CD4-positive, alpha-beta T cell treated with Interleukin-4 for 4 hours (primary cell): Measurements from ENCODE around the gene EIF4E1B.

Experiments
- DNase-seq: peaks from one replicate; pipeline ENCODE4 v3.0.0-alpha.2; 2020

EIF4E1B gene

DNA sequence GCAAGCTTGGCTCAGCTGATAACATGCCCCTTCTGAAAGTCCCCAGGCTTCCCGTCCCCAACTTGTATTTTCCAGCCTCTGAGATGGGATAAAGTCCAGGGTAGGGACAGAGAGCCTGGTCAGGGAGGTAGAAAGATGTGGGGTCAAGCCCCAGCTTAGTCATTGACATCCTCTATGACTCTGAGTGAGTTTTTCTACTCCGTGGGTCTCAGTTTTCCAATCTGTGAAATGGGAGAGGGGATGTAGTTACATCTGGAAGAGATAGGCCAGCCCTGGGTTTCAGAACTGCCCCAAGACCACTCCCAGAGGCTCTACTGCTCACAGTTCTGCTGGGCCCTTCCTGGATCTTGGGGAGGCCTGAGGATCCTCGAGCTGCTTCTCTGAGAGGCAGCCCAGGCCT is 23.6 kb upstream of the EIF4E1B start:
- no peak for DNase-seq

DNA sequence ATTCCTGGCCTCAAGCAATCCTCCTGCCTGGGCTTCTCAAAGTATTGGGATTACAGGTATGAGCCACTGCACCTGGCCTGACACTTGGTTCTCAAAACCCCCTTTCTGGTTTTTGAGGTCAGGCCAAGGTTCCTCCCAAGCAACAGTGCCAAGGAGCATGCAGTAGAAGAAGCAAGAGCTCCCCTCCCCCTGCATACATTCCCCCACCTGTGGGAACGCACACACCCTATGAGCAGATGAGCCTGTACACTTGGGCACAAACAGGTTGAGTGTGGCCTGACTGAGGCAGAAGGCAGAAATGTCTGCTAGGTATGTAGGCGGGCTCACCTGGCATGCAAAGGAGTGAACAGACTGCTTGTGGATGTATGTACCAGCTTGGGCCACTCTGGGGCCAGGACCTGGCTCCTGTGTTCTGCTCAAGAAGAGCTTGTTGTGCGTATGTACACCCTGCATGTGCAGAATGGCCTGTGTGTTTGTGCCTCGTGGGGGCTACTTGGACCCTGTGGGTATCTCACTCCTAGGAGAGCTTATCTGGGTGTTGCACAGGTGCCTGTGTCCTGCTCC is 22.3 kb upstream of the EIF4E1B start:
- no peak for DNase-seq

DNA sequence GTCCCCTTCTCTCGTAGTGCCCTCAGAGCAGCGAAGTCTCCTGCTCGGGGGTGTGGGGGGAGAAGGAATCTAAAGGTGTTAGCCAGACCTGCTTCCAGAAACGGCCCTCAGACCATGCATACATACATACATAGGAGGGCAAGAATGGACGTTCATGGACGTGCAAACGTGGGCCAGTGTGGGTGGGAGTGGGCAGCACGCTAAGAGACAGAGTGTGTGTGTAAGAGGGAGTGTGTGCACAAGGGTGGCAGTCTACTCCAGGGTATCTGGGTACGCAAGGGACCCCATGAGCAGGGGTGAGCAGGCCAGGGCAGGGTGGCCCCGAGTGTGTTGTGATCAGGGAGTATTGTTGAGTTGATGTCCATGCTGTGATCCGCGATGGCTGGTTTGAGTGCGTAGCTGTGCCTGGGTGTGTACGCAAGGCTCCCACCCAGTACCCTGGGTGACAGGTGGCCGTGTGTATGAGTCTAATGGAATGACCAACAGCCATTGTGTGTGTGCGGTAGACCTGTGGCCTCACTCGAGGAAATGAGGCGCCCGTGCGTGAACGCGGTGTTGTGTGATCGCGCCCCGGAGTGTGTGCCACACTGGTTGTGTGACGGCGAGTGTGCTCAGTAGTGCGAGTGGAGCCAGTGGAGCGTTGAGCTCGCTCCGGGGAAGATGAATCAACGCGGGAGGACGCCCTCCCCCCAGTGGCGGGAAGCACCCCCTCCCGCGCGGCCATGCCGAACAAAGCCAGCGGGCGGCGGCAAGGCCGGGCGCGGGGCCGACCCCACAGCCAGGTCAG is 21.3 kb upstream of the EIF4E1B start:
- DNase-seq: no peak

DNA sequence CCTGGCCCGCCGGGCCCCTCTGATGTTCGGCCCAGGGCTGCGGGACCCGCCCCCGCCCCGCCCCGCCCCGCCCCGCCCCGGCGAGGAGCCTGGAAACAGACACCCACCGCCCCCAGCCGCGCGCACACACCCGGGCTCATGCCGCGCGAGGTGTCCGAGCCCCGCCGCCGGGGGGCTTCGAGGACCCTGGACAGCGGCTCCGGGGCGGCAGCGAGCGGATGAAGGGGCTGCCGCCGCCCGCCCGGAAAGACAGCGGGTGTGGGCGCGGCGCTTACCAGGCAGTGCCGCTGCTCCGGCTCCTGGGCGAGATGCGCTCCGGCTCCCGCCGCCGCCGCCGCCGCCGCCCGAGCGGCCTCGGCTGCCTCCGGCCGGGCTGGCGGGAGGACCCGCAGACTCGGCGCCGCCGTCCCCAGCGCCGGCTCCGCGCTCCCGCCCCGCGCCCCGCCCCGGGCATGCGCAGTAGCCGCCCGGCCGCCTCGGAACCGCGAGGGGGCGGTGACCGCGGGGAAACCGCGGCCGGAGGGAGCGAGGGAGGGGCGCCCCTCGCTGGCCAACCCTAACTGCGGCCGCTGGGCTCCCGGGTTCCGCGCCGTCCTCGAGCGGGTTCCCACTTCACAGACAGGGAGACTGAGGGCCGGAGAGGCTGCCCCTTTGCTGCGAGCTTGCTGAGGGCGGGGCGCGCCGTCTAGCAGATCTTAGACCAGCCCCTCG is 20.6 kb upstream of the EIF4E1B start, which contains the start of gene GPRIN1:
Gene GPRIN1, minus strand, starts transcription at position 433 of the 711 bp plus-strand sequence. CDS start 10,322 bp downstream, outside the sequence.
- peak; percentile 14 for DNase-seq

DNA sequence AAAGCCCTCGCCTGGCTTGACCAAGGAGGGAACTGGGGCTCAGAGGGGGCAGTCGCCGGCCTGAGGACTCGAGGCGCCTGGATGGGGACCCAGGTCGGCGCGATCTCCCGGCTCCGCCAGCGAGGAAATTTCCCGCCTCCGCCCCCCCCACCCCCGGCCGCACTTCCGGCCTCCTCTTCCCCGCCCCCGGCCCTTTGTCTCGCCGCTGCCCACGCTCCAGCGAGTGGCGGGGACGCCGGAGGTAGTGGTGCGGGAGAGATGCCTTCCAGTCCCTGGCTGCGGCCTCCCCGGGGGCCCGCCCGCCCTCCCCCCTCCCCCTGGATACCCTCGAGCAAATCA is 20.1 kb upstream of the EIF4E1B start:
- no peak for DNase-seq

DNA sequence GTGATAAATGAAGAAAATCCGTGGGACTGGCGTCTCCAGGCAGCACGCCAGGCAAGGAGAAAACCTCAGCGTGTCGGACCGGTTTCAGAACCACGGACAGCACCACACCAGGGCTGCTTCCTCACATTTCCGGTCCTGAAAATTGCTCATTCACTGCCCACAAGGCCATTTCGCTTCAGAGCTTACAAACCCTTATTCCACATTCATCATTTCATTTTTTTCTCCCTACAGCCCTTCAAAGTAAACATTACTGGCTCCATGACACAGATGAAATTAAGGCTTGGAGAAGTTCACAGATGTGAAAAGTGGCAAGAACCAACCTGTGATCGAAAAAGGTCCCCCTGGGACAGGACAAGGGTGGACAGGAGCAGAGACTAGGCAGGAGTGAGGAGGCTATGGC is 19.0 kb upstream of the EIF4E1B start:
- peak; percentile 37 for DNase-seq

DNA sequence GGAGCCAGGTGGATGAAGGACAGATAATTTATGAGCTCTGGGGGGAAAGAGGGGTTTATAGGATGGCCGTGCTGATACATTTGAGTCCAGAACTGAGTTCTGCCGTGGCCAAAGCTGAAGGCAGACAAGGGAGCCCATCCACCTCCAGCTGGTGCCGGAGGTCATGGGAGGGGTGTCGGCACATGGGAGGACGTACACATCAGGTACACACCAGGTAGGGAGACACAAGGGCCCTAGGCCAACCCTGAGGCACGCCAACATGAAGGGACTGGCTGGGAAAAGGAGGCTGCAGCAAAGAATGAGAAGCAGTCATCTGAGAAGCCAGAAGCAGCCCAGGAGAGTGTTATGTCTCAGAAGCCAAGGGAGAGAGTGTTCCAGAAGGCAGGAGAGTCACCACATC is 18.5 kb upstream of the EIF4E1B start:
- DNase-seq: no peak

DNA sequence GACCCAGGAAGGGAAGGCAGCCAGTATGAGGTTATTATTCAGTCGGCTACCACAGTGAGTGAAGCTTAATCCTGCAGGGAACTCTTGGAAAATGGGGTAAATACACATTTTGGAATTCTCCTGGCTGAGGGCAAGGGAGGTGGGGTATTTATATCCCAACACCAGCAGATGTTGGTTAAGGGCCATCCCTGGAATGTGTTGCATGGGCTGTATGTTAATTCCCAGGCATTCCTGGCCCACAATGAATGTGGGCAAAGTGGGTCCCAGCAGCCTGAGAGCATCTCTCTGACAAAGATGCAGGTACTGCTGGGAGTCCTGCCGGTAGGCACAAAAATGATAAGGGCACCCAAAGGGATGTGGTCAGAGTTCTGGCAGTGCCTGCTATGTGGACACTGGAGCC is 17.6 kb upstream of the EIF4E1B start:
- no peak for DNase-seq

DNA sequence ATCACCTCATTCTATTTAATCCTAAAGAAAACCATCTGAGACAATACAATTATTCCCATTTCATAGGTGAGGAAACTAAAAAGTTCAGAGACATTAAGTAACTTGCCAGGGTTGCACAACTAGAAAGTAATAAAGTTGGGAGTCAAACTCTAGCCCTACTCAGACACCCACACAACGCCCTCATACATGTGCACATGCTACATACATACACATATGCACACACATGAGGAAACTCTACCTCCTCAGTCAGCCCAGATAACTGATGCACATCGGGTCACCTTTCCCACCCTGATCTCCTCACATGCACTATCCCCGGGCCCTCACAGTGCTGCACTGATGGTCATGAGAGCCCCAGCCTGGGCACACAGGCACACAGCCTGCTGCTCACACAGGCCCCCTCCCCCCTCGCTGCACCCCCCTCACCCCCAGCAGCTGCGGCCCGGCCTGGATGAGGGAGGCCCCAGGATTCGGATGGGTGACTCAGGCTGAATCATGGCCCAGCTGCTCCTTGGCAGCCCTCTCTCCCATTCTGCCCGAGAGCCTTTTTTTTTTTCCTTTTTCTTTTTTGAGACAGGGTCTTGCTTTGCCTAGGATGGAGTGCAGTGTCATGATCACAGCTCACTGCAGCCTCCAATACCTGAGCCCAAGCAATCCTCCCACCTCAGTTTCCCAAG is 15.5 kb upstream of the EIF4E1B start:
- no peak for DNase-seq

DNA sequence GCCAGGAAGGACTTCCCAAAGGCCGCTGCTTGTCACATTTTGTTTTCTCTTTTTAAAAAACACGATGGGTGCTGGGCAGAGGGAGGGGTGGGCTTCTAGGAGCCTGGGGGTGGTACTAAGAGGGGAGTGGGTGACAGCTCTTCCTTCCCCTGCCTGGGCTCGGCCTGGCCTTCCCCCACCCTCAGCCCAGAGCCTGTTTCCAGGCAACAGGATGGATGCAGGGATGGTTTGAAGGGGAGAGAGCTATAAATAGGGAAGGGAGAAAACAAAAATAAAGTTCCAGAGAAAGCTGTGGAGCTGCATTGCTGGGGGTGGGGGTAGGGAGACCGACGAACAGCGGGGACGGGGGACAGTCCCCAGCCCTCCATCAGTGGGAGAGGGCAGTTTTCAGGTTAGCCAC is 14.0 kb upstream of the EIF4E1B start:
- DNase-seq: no peak

DNA sequence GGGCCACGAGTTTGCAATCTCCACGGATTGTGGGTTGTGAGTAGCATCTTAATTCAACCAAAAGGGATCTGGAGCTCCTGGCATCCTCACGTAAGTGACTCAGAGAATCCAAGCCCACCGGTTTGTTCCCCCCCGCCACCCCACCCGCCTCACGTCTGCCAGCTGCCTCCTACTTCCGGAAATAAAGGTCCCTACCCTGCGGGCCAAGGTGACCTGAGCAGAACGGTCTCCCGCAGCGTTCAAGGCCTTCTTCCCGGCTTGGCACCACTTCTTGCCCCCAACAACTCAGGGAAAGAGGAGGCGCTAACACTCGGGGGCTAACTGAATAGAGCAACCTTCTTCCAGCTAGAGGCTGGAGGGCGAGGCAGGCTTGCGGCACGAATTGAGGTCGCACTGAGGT is 11.7 kb upstream of the EIF4E1B start:
- no peak for DNase-seq

DNA sequence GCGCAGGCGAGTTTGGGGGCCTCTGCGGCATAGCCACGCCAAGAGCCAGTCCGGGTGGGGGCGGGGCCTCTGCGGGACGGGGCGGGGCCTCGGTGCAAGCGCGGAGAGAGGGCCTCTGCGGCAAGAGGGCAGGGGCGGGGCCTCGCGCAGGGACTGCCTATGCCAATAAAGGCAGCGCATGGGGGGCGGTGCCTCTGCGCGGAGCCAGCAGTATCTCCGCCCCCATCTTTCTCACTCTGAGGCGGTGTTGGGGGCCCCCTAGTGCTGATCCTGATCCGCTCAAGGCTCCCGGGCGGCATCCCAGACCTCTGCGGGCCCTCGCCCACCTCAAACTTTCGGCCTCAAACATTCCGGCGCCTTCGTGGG is 11.3 kb upstream of the EIF4E1B start:
- peak; percentile 71 for DNase-seq

DNA sequence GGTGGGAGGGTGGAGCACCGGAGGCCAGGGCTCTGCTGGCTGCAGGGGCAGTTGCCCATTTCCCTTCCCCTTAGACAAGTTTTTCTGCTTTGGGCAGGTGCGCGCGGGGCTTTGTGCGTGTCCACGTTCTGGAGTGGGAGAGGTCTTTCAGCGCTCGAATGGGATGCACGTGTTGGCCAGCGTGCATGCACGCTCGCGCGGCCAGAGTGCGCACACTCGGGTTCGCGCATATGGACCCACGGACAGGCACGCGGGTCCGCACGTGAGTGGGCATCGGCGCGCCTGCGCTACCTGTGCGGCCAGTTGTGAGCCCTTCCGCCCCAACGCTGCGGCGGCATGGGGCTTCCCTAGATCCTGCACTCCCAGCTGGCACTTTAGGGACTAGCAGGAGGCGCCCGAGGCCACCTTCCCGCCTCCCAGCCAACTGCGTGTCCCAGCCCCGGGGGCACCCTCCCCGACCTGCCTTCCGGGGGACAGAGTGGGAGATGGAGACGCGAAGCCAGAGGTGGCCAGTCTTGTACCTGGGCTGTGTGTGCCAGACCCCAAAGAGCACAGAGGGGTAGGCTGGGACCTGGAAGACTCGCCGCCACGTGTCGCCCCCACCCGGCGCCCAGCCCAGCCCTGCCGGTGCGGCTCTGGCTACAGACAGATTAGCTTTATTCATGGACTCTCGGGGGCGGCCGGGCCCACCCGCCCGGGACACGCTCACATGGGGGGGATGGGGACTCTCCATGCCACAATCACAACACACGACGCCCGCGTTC is 10.7 kb upstream of the EIF4E1B start:
- no peak for DNase-seq

DNA sequence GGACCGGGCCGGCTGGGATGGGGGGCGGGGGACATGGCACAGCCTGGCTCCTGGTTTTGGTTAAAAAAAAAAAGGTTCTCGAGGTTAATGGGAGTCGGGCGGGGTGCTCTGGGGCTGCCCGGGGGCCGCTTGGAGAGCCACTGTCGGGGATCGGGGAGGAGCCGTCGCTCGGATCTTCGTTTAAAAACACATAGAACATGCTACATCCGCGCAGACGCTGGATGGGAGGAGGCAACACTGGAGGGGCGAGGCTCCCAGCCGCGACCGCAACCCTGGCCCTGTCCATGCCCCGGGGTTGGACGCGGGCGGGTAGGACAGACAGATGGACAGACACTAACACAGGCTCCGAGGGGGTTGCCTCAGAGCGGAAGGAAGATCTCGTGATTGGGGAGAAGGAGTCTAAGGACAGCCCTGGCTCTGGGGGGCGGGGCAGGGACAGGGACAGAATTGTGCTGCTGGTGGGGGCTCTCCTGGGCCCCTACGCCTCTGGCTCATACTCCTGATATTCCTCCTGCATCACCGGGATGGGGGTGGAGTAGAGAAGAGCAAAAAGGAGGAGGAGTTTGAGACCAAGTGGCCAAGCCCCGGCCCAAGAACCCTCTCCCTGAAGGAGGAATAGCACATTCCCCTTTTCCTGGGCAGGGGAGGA is 10.0 kb upstream of the EIF4E1B start:
- DNase-seq: no peak

DNA sequence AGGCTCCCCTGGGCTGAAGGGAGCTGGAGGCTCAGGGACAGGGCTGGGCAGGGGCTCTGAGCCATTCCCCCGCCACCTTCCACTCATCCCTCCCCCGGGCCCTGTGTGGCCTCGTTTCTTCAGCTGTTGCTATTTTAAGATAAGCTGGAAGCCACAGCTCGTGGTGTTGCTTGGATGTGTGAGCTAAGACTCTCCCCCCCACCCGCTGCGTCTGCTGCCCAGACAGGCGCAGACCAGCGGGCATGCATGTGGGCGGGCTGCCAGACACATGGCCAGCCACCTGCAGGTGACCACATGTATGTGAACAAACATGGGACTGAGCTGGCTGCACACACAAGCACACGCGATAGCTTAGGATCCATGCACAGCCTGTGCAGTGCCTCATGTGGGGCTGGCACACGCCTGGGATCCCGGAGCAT is 8.8 kb upstream of the EIF4E1B start:
- no peak for DNase-seq

DNA sequence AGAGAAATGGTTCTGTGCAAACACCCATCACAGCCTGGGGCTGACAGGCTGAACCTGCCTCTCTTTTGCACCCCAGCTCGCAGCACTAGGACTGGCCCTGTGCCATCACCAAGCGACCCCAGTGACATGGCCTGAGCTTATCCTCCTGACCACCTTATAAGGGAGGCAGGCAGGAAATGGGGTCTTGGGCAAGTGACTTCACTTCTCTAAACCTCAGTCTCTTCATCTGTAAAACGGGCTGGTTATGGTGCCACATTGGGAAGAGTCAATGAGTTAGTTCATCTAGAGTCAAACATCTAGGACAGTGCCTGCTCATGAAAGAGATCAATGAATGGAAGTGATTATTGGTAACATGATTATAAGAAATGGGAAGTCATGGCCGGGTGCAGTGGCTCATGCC is 6.3 kb upstream of the EIF4E1B start:
- no peak for DNase-seq

DNA sequence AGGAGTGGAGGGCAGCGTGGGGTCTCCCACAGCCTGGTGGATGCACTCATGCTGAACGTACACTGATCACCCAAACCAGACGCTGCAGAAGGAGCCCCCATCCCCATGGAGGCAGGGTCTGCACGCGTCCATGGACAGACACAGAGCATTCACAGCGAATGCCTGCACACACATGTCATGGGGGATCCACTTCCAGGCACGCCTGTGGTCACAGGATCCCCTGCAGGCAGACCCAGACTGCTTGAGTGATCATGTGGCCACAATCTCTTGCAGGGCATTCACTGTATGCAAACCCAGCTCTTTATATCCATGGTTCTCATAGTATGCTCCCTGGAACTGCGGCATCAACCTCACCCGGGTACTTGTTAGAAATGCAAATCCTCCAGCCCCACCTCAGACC is 5.5 kb upstream of the EIF4E1B start:
- DNase-seq: no peak

DNA sequence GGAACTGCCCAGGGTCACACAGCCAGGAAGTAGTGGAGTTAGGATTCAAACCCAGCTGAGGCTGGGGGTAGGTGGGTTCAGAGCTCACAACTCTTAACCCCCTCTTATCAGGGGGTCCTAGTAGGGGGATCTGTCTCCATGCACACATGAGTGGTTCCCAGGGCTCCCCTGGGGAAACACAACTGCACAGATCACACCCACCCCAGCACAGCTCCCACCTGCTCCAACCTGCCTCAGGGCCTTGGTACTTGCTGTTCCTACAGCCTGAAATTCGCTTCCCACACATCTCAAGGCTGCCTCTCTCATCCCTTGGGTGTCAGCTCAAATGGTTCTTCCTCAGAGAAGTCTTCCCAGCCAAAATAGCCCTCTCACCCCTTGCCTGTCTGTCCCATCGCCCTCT is 5.0 kb upstream of the EIF4E1B start:
- DNase-seq: no peak

DNA sequence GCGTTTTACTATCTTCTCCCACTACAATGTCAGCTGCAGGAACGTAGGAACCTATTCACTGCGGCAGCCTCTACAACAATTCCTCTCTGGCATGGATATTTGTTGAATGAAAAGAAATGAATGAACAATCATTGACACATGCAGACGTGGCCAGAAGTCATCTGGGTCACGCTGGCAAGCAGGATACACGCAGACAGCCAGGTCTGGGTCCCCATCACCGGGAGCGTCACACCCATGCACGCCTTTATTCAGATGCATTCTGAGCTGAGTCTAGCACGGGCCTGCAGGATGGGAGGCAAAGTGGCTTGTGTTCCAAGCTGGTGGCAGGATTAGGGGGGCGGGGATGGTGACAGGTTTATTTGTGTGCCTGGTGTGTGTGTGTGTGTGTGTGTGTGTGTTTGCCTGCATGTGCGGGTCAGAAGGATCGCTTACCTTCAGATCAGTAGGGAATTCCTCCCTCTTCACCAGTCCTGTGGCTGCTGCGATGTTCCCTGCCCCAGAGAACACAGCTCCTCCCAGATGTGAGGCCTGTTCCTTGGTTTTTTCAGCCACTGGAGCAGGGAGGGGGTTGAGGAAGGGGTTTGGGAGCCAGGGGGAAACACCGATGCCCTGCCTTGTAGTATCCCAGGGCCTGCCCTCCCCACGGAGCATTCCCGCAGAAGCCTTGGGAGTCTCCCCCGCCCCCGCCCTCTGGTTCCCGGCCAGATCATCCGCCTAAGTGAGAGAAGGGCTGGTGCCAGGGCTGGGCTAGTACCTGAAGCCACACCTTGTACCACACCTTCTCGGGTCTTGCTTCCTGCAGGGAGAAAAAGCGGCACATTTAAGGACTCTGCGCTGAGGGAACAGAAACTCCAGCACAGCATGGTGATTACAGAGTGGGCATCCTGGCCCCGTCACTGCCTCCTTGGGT is 4.3 kb upstream of the EIF4E1B start:
- DNase-seq: no peak

DNA sequence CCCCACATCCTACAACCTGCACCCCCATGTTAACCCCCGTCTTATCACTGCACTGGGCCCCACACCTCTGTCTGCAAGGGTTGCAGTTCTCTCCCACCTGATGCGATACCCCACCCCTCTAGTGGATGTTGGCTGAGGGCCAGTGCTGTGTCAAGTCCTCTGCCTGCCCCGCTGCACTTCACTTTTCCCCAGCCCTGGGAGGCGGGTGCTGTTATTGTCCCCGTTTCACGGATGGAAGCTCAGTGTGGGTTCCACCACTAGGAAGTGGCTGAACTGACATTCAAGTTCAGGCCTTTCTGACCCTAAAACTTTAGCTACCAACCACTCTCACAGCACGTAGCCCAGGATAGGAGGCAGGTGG is 3.6 kb upstream of the EIF4E1B start:
- no peak for DNase-seq

DNA sequence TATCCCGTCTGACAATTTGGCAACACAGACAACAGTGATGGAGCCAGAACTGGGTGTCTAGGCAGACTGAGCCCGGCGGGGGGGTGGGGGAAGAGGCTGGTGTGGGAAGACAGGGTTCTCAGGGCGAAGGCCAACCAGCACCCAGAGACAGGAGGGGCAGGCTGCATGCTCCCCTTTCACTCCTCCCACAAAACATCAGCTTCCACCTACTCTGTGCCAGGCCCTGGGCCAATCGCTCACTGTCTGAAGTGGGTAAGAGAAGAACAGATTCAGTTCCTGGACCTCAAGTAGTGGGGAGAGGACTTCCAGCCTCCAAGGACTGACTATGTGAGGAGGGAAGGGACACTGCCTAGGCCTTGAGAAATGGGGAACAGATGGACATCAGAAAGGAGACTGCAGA is 2.9 kb upstream of the EIF4E1B start:
- DNase-seq: no peak
